Endothelial cell of umbilical vein (primary cell): Measurements from ENCODE around the gene HOXD8.

Experiments used
- EZH2 ChIP-seq: IDR thresholded peaks from 2 replicates; pipeline ENCODE4 v1.6.1; 2012; ENCODE audit warnings: borderline replicate concordance, low read depth, mild to moderate bottlenecking, moderate library complexity, low read length, inconsistent platforms; ENCODE audit not compliant: severe bottlenecking
- FOS ChIP-seq: IDR thresholded peaks from 2 replicates; pipeline ENCODE4 v1.6.1; 2011; ENCODE audit warnings: mild to moderate bottlenecking, low read length, moderate library complexity, borderline replicate concordance; ENCODE audit not compliant: insufficient read depth
- GATA2 ChIP-seq: IDR thresholded peaks from 2 replicates; pipeline ENCODE4 v1.7.0; 2011; ENCODE audit warnings: low read depth, mild to moderate bottlenecking, moderate library complexity, mixed read lengths, low read length; ENCODE audit not compliant: insufficient read length, insufficient read depth
- MYC ChIP-seq: IDR thresholded peaks from one replicate; pipeline ENCODE4 v1.6.1; 2011; ENCODE audit warnings: mild to moderate bottlenecking, low read depth, low read length
- POLR2A ChIP-seq: IDR thresholded peaks from 2 replicates; pipeline ENCODE4 v1.6.1; 2012; ENCODE audit warnings: low read depth, mild to moderate bottlenecking, control low read depth, low read length
- POLR2AphosphoS5 ChIP-seq: IDR thresholded peaks from 2 replicates; pipeline ENCODE4 v1.6.1; 2012; ENCODE audit warnings: low read depth, mild to moderate bottlenecking, control low read depth, low read length, moderate library complexity; ENCODE audit not compliant: insufficient read depth
- TF ChIP-seq, protein P1 (sequence below), 2 donors: IDR thresholded peaks; 1 replicate in 1 of 2; 2 replicates in 1 of 2; pipeline ENCODE4 v1.5.1; 2011; ENCODE audit warnings: low read length in 2 of 2, mild to moderate bottlenecking in 2 of 2, moderate library complexity in 2 of 2, control low read depth in 1 of 2, inconsistent platforms in 1 of 2, low read depth in 1 of 2; ENCODE audit not compliant: insufficient read depth in 1 of 2; ENCODE audit errors: extremely low read depth in 1 of 2

DNA sequence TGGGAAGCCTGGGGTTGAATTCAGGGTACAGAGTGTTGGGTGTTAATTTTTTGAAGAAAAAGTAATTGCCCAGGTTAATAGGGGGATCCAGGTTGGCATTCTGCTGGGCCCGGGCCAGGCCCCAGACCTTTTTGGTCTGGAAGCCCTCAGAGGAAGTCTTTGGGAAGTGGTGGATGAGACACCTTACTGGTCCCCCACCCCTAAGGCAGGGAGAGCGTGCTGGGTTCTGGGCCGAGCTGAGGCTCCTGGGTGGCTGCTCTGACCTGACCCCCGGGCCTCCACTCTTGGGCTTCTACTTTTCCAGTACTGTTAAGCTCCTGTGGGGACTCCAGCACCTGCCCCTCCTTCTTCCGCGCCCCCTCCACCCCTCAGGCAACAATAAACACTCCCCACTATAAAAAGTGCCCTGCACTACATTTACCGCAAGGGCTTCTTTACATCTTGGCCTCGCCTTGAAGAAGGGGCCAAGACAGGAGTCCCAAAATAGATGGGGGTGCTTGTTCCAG is 26.8 kb downstream of the HOXD8 start:
- TF ChIP-seq, protein P1, sequence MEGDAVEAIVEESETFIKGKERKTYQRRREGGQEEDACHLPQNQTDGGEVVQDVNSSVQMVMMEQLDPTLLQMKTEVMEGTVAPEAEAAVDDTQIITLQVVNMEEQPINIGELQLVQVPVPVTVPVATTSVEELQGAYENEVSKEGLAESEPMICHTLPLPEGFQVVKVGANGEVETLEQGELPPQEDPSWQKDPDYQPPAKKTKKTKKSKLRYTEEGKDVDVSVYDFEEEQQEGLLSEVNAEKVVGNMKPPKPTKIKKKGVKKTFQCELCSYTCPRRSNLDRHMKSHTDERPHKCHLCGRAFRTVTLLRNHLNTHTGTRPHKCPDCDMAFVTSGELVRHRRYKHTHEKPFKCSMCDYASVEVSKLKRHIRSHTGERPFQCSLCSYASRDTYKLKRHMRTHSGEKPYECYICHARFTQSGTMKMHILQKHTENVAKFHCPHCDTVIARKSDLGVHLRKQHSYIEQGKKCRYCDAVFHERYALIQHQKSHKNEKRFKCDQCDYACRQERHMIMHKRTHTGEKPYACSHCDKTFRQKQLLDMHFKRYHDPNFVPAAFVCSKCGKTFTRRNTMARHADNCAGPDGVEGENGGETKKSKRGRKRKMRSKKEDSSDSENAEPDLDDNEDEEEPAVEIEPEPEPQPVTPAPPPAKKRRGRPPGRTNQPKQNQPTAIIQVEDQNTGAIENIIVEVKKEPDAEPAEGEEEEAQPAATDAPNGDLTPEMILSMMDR (IDR thresholded peaks at IDR 0.05; ENCODE audit: extremely low read depth in 1 of 2, insufficient read depth in 1 of 2, low read depth in 1 of 2, low read length in 2 of 2), result no peak
- no peak for TF ChIP-seq POLR2A
- no peak for TF ChIP-seq EZH2
- no peak for TF ChIP-seq GATA2
- TF ChIP-seq POLR2AphosphoS5, result no peak
- no peak for TF ChIP-seq MYC
- no peak for TF ChIP-seq FOS
